ENCODE results near the gene TMIGD3.
A peak's percentile ranks its signal among the peaks of the same experiment; 100 is the strongest.
"Not testable (repeated sequence)": the region's sequence is repeated elsewhere in the genome, so short reads cannot be mapped to it uniquely, and the experiment has no call there.

Gene TMIGD3

GRCh38 chr1:111503585-111504060 lies at the start of gene TMIGD3, which contains the start of gene ADORA3:
TMIGD3 (minus strand) TSS chr1:111503633; CDS start chr1:111503354, 279 bp downstream.
ADORA3 (minus strand) TSS chr1:111503633; CDS start chr1:111503354, 279 bp downstream.
- intact Hi-C loops (cut with micrococcal nuclease): no loop called here
- H3K4me1 Mint-ChIP-seq (ENCODE audit: low read depth): peaks cover 70% of the 10 kb centered on the region

DNA sequence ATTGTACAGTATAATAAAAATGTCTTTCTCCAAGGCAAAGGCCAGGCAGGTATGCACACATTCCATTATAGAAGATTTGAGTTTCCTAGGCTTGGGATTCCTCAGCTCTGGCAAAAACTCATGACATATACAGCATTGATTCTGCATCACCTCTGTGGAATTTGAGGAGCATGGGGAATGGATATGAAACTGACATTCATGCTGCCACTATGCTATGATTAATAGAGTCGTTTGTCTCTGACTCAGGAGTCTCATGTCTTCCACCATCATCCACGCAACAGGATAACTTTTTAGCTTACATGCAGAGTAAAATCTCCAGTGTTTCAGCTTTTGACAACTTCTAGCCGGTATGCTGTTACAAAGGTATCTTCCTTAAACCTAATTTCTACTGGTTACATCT lies 49.8 kb upstream of the TMIGD3 start:
- H3K36me3 Mint-ChIP-seq (ENCODE audit: low read depth): no peaks in the 10 kb centered on the region
- H3K4me3 Mint-ChIP-seq: no peak overlapping the region
- intact Hi-C loops (cut with micrococcal nuclease): no loop called here
- H3K27me3 Mint-ChIP-seq: peaks cover 7% of the 10 kb centered on the region
- no peaks in the 10 kb centered on the region for H3K9me3 Mint-ChIP-seq
- H3K27ac Mint-ChIP-seq: no peak overlapping the region
- H3K4me1 Mint-ChIP-seq (ENCODE audit: low read depth): peaks cover 6% of the 10 kb centered on the region

More at GRCh38 chr1:111503585-111504060, at the start of gene TMIGD3, which contains the start of gene ADORA3:
- peaks cover 7% of the 10 kb centered on the region for H3K9me3 Mint-ChIP-seq
- H3K27ac Mint-ChIP-seq: no peak within 1 kb of the TSS
- H3K36me3 Mint-ChIP-seq (ENCODE audit: low read depth): peaks cover 36% of the 10 kb centered on the region
- H3K4me3 Mint-ChIP-seq: peak within 1 kb of the TSS; percentile 58
- no peaks in the 10 kb centered on the region for H3K27me3 Mint-ChIP-seq

DNA sequence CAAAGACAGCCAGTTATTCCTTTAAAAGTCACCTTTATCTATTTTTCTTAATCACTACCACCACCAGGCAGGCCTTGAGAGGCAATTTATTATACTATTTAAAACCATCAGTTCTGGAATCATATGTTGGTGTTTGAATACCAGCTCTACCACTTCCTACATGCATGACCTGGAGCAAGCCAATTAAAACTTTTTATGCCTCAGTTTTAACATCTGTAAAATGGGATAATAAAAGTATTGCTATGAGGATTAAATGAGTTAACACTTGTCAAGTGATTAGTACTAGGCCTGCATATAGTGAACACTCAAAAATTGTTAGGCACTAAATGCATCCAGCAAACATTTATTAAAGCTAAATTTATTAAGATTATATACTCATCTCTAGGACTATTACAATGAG lies 49.2 kb upstream of the TMIGD3 start:
- intact Hi-C loops (cut with micrococcal nuclease): no loop called here
- H3K4me1 Mint-ChIP-seq (ENCODE audit: low read depth): peaks cover 6% of the 10 kb centered on the region

DNA sequence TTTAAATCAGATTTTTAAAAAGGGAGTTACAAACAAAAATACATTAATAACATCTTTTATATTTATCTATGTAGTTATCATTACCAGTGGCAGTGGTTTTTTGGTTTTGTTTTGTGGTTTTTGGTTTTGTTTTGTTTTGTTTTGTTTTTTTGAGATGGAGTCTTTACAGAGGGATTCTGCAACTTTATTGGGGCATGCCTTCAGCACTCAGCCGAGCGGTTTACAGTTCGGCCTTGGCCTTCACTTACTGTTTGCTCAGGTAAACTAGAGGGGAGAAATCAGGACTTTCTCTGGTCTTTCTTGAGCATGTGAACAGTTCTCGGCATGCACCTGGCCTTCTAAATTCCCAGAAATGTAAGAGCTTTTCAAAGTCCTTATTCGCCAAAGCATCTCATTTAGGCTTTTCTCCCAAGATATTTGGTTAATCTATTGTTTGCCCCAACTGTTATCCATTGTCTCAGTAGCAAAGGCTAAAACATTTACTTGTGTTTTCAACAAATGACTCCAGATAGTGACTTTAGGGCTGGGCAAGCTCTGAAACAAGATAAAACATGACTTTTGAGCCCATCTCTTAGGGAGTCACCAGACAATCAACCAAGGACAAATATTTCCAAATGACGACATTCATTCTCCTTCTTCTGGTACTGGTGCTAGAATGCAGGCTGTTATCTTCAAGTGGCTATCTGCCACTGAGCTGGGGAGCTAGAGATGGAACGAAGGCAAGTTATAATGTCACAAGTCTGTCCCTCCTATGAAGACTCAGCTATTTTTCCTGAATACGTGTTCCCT lies 48.4 kb upstream of the TMIGD3 start:
- Mint-ChIP-seq H3K27me3 (peaks cover 4% of the 10 kb centered on the region), H3K9me3 (no peaks in the 10 kb centered on the region), H3K4me1 (ENCODE audit: low read depth) (peaks cover 6% of the 10 kb centered on the region), H3K27ac (no peak overlapping the region), H3K36me3 (ENCODE audit: low read depth) (no peaks in the 10 kb centered on the region), H3K4me3 (no peak overlapping the region)
- intact Hi-C loops (cut with micrococcal nuclease): no loop called here

More for the DNA sequence above, 49.2 kb upstream of the TMIGD3 start:
- H3K27ac Mint-ChIP-seq: no peak overlapping the region
- H3K36me3 Mint-ChIP-seq (ENCODE audit: low read depth): no peaks in the 10 kb centered on the region
- peaks cover 7% of the 10 kb centered on the region for H3K27me3 Mint-ChIP-seq
- H3K4me3 Mint-ChIP-seq: no peak overlapping the region
- no peaks in the 10 kb centered on the region for H3K9me3 Mint-ChIP-seq

- H3K27ac Mint-ChIP-seq; H3K4me1 Mint-ChIP-seq (ENCODE audit: low read depth); H3K4me3 Mint-ChIP-seq; H3K36me3 Mint-ChIP-seq (ENCODE audit: low read depth); H3K9me3 Mint-ChIP-seq; H3K27me3 Mint-ChIP-seq; intact Hi-C loops (cut with micrococcal nuclease): not testable (repeated sequence)
Observed at GRCh38 chr1:111547786-111548185, 44.4 kb upstream of the TMIGD3 start.

- Mint-ChIP-seq H3K4me1 (ENCODE audit: low read depth) (peaks cover 4% of the 10 kb centered on the region), H3K36me3 (ENCODE audit: low read depth) (no peaks in the 10 kb centered on the region), H3K9me3 (no peaks in the 10 kb centered on the region), H3K27me3 (peaks cover 11% of the 10 kb centered on the region), H3K27ac (no peak overlapping the region), H3K4me3 (no peak overlapping the region)
- intact Hi-C loops (cut with micrococcal nuclease): no loop called here
Observed at GRCh38 chr1:111542187-111542586, 38.8 kb upstream of the TMIGD3 start.

DNA sequence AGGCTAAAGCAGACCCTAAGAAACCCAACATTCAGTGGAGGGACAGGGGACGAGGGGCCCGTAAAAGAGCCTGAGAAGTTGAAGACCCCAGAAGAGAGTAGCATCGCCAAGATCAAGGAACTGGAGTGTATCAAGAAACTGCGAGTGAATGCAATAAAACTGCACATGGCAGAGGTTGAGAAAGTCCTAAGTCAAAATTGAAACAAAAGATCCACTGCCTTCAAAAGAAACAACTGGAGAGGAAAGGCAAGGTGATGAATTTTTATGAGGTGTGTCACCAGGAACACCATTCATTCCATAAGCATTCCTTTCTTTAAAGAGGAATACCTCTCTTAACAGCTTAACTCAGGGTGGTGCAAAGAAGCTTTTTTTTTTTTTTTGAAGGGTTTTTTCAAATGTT lies 38.3 kb upstream of the TMIGD3 start:
- Mint-ChIP-seq H3K36me3 (ENCODE audit: low read depth) (no peaks in the 10 kb centered on the region), H3K9me3 (no peaks in the 10 kb centered on the region), H3K27ac (no peak overlapping the region), H3K27me3 (peaks cover 11% of the 10 kb centered on the region), H3K4me1 (ENCODE audit: low read depth) (peaks cover 4% of the 10 kb centered on the region), H3K4me3 (no peak overlapping the region)
- intact Hi-C loops (cut with micrococcal nuclease): no loop called here

- H3K9me3 Mint-ChIP-seq: no peaks in the 10 kb centered on the region
- peaks cover 4% of the 10 kb centered on the region for H3K4me1 Mint-ChIP-seq (ENCODE audit: low read depth)
- H3K36me3 Mint-ChIP-seq (ENCODE audit: low read depth): no peaks in the 10 kb centered on the region
- intact Hi-C loops (cut with micrococcal nuclease): no loop called here
- no peak overlapping the region for H3K4me3 Mint-ChIP-seq
- peaks cover 9% of the 10 kb centered on the region for H3K27me3 Mint-ChIP-seq
- H3K27ac Mint-ChIP-seq: no peak overlapping the region
Observed at GRCh38 chr1:111540928-111541327, 37.5 kb upstream of the TMIGD3 start.

GRCh38 chr1:111538343-111539025 lies 35.1 kb upstream of the TMIGD3 start:
- no peak overlapping the region for H3K27ac Mint-ChIP-seq
- intact Hi-C loops (cut with micrococcal nuclease): no loop called here
- peaks cover 4% of the 10 kb centered on the region for H3K4me1 Mint-ChIP-seq (ENCODE audit: low read depth)

DNA sequence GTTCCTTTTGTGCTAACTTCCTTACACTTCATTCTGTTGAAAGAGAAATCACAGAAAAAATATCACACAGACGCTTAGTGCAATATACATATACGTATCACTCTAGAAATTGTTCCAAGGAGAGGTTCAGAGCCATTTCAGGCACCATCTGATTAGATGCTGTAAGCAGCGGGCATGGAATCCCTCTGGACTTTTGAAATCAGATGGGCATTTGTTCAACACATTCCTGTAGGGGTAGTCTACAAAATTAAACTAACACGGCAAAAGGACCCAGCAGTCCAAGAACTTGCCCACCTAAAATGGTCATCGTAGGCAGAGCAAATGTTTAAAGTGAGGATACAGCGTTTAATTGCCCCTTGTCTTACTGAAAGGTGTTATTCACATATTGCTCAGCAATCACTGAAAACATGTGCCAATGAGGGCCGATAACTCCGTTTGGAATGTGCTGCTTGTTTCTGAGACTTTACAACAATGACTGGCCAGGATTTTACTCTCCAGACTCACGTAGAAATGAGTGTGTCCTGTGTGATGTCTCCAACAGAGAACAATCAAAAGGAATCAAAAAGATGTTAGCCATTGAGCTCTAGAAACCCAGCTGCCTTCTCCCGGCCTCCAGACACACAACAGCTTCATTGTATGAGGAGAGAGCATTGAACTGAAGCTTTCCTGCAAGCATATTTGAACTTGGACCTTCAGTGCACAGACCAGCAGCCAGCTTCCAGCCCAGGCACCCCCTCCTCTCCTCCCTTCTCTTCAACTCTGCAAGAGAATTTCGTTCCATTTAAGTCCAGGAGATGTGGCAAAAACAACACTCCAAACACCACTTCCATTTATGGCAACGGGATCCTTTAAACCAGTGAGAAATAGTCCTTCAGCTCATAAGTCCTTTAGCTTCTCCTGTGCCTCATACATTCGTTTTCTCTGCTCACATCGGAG lies 32.1 kb upstream of the TMIGD3 start:
- Mint-ChIP-seq H3K4me1 (ENCODE audit: low read depth) (peaks cover 4% of the 10 kb centered on the region), H3K27me3 (peaks cover 2% of the 10 kb centered on the region), H3K27ac (no peak overlapping the region), H3K4me3 (no peak overlapping the region), H3K36me3 (ENCODE audit: low read depth) (no peaks in the 10 kb centered on the region), H3K9me3 (peaks cover 7% of the 10 kb centered on the region)
- intact Hi-C loops (cut with micrococcal nuclease): no loop called here

More at GRCh38 chr1:111538343-111539025, 35.1 kb upstream of the TMIGD3 start:
- no peaks in the 10 kb centered on the region for H3K36me3 Mint-ChIP-seq (ENCODE audit: low read depth)
- H3K27me3 Mint-ChIP-seq: peaks cover 9% of the 10 kb centered on the region
- no peak overlapping the region for H3K4me3 Mint-ChIP-seq
- H3K9me3 Mint-ChIP-seq: no peaks in the 10 kb centered on the region

DNA sequence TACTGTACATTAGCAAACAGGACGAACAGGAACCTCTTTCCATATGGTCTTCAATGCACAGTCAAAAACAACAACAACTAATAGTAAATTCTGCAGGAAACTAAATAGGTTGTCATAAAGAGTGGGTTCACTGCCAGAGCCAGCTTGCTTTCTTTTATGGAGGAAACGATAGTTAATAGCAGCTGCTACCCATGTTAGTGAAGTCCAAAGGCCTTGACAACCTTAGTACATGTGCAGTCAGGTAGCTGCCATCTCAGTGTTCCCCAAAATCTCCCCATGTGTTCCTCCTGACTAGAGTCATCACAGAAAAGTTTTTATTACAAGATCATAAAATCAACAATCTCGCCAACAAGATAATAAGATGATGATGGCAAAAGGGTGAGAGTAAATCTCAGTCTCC lies 16.6 kb upstream of the TMIGD3 start:
- Mint-ChIP-seq H3K27me3 (peaks cover 2% of the 10 kb centered on the region), H3K4me3 (no peak overlapping the region), H3K9me3 (no peaks in the 10 kb centered on the region), H3K4me1 (ENCODE audit: low read depth) (peaks cover 25% of the 10 kb centered on the region), H3K27ac (no peak overlapping the region), H3K36me3 (ENCODE audit: low read depth) (peaks cover 8% of the 10 kb centered on the region)
- intact Hi-C loops (cut with micrococcal nuclease): no loop called here

DNA sequence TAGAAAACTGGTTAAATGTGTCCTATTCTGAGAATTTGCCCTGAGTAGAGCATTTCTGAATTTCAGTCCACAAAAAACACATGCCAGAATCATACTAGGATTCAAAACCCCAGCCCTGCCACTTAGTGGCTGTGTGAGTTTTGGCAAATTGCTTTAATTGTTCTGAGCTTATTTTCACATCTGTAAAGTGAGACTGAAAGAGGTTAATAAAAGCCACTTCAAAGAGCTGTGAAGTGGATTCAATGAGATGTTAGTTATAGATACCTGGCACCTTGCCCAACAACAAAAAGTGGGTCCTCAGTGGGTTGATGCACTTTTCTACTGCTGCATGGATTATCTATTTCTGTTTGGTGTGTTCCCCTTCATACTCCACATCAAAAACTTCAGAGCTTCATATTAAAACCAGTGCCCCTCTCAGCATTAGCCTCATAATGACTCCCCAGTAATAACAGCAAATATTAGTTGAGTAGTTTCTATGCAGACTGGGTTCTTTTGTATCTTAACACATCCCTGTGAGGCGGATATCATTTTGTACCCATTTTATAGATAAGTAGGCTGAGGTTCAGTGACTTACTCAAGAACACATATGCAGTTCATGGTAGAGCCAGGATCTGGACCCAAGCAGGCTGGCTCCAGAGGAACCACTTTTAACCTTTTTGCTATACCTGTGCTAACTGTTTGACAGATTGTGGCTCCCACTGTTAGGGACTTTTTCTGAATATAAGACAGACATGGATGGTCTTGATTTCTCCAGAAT lies 14.2 kb upstream of the TMIGD3 start:
- Mint-ChIP-seq H3K27me3 (no peaks in the 10 kb centered on the region), H3K9me3 (no peaks in the 10 kb centered on the region), H3K4me3 (no peak overlapping the region), H3K36me3 (ENCODE audit: low read depth) (peaks cover 8% of the 10 kb centered on the region), H3K27ac (no peak overlapping the region), H3K4me1 (ENCODE audit: low read depth) (peaks cover 41% of the 10 kb centered on the region)
- intact Hi-C loops (cut with micrococcal nuclease): loop anchor here (2.0 kb wide), 1 partner anchor 75 kb away; no protein-coding TSS in a partner anchor

- H3K4me1 Mint-ChIP-seq (ENCODE audit: low read depth): peaks cover 41% of the 10 kb centered on the region
- no peaks in the 10 kb centered on the region for H3K27me3 Mint-ChIP-seq
Observed at GRCh38 chr1:111516005-111516535, 12.6 kb upstream of the TMIGD3 start.

More at GRCh38 chr1:111516005-111516535, 12.6 kb upstream of the TMIGD3 start:
- Mint-ChIP-seq H3K4me3 (peak overlapping the region; percentile 84), H3K36me3 (ENCODE audit: low read depth) (peaks cover 8% of the 10 kb centered on the region), H3K9me3 (no peaks in the 10 kb centered on the region), H3K27ac (no peak overlapping the region)
- intact Hi-C loops (cut with micrococcal nuclease): loop anchor here (2.0 kb wide), 1 partner anchor 77 kb away; no protein-coding TSS in a partner anchor
